DMS153 treated with DMSO at 0.1 percent for 48 hours (cell line): Measurements from ENCODE around the gene AFF1.
"Not testable (repeated sequence)": the region's sequence is repeated elsewhere in the genome, so short reads cannot be mapped to it uniquely, and the experiment has no call there.

ENCODE experiments used
- DNase-seq: peaks from one replicate; lab custom pipeline; 2025; ENCODE audit not compliant: unreplicated experiment; lab: John Stamatoyannopoulos, UW

Gene AFF1

DNA sequence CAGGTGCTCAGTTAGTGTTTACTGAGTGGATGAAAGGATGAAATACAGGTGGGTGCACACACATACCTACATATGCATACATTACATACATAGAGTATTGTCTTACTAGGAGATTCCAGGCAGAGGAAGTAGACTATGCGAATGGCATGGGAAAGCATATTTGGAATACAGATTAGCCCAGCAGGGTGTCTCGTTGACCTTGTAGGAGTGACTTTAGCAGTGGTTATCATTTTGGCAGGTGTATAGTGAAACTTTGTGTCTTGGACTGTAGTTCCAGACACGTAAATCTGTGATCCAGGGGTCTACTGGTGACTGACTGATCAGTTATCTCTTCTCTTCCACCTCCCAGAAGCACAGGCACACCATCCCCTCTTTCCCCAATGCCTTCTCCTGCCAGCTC is 199.3 kb downstream of the AFF1 start:
- DNase-seq = no peak

- DNase-seq = no peak
Measured at GRCh38 chr4:87141428-87141827, 206.6 kb downstream of the AFF1 start.

DNA sequence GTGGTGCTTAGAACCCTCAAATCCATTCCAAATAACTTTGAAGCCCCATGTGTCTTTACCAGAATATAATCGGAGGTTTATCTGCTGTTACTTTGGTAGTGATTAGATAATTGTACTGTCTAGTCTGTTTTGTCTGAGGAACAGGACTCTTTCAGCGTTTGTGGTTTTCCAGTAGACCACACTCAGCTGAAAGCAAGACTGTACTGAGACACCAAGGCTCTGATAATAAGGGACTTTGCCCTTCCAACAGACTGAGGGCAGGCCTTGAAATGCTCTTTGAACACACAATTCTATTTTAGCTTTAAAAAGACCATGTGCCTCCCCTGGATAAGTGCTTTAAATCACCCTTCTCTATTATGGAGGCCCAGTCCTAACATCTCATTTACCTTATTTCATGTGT is 209.5 kb downstream of the AFF1 start:
- DNase-seq = no peak

DNA sequence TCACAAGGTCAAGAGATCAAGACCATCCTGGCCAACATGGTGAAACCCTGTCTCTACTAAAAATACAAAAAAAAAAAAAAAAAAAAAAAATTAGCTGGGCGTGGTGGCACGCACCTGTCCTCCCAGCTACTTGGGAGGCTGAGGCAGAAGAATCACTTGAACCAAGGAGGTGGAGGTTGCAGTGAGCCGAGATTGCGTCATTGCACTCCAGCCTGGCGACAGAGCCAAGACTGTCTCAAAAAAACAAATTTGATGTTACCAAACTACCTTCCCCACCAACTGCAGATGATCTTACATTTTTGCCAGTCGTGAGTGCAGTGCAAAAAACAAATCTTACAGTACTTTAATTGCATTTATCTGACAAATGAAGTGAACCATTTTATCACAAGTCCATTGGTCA is 211.1 kb downstream of the AFF1 start:
- not testable (repeated sequence) for DNase-seq

DNA sequence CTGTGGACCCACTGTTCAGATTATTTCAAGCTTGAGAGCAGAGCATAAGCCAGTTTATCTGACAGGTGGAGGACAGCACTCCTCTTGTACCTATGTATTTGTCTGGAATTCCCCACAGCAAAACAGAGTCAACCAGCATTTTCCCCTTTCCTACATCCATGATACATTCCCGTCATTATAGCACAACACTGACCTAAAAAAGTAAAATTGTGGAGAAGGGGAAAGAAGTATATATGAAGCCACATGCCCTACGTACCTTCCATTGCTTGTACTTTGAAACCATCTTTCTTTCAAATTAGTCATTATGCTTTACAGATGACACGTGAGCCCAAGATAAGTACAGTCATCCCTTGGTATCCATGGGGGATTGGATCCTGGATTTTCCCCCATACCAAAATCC is 212.3 kb downstream of the AFF1 start:
- no peak for DNase-seq

- peak; percentile 87 for DNase-seq
Measured at GRCh38 chr4:87150498-87151261, 215.9 kb downstream of the AFF1 start.

DNA sequence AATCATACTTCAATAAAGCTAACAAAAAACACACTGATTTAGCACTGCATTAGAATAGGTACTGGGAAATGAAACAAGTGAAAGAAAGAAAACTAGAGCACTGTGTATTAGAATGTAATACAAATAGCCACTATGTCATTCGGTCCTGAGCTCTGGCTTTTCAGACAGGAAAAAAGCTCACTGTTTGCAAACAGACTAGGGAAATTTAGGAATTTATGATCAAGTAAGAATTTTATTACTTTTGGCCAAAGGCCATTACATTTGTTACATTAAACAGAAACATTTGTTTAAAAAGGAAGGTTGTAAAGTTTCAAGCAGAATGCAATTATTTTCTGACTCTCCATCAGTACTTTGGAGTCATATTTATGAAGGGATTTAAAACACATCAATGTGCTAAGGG is 216.9 kb downstream of the AFF1 start:
- DNase-seq = no peak

DNA sequence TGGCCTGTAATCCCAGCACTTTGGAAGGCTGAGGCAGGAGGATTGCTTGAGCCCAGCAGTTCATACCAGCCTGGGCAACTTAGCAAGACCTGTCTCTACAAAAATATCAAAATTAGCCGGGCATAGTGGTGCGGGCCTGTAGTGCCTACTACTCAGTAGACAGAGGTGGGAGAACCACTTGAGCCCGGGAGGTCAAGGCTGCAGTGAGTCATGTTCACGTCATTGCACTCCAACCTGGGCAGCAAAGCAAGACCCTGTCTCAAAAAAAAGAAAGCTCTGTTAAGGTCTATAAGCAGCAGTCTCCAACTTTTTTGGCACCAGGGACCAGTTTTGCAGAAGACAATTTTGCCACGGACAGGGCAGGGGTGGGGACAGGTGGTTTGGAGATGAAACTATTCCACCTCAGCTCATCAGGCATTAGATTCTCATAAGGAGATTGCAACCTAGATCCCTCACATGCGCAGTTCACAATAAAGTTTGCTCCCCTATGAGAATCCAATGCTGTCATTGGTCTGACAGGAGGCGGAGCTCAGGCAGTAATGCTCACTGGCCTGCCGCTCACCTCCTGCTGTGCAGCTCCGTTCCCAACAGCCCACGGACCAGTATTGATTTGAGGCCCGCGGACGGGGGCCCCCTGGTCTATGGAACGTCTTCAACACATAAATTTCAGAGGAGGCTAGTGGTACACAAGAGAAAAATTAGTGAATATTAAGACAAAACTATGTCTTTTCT is 217.7 kb downstream of the AFF1 start:
- no peak for DNase-seq

GRCh38 chr4:87153078-87153870 is 218.5 kb downstream of the AFF1 start:
- DNase-seq = no peak

DNA sequence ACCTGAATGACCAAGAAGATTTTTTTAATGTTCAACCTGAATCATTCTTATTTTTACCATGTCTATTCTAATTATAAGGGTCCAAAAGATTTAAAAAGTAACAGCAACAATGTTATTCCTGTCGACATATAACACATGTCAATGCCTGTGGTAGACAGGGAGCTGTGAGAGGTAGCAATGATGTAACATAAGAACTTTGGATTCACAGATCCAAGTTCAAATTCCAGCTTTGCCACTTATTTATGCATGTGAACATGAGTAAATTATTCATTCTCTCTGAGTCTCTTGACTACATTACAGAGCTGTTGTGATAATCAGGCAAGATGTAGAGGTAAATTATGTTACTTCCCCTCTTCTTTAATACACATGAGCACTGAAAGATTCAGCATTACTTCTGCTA is 231.1 kb downstream of the AFF1 start:
- no peak for DNase-seq

- DNase-seq = no peak
Measured at GRCh38 chr4:87166296-87166854, 231.6 kb downstream of the AFF1 start.

DNA sequence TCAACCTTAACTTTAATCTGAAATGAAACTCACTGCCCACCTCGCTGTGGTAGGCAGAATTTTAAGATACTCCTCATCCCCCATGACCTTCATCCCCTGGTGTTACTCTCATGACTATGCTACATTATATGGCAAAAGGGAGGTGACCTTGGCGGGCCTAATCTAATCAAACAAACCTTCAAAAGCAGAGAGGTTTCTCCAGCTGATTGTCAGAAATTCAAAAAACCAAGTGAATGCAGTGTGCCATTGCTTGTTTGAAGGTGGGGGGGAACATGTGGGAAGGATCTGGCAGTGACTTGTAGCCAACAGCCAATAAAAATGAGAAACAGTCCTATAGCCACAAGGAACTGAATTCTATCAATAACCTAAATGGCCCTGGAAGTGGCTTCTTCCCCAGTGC is 237.1 kb downstream of the AFF1 start:
- no peak for DNase-seq

DNA sequence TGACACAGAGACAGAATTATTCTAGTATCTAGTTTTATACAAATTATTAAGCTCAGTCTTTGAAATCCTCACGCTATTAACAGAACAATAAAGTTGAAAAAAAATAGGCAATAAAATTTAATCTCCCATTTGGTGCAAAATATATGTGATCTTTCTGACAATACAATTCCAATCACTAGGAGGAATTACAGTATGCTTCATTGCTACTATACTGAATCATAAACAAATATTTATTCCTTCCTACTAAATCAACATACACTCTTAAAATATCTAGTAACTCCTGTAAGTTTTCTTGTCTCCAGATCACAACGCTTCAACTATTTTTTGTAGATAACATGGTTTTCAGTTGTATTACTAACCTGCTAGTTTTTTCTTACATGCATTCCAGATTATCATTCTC is 239.9 kb downstream of the AFF1 start:
- no peak for DNase-seq

GRCh38 chr4:87179751-87180150 is 244.9 kb downstream of the AFF1 start:
- no peak for DNase-seq

DNA sequence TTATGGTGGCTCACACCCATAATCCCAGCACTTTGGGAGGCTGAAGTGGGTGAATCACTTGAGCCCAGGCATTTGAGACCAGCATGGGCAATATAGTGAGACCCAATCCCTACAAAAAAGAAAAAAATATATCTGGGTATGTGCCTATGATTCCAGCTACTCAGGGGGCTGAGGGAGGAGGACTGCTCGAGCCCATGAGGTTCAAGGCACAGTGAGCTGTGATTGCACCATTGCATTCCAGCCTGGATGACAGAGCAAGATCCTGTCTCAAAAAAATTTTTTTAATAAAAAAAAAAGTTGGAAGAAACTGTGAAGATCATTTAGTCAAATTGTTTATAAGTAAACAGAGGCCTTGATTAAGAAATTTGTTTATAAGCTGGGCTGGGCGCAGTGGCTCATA is 246.0 kb downstream of the AFF1 start:
- DNase-seq = no peak

DNA sequence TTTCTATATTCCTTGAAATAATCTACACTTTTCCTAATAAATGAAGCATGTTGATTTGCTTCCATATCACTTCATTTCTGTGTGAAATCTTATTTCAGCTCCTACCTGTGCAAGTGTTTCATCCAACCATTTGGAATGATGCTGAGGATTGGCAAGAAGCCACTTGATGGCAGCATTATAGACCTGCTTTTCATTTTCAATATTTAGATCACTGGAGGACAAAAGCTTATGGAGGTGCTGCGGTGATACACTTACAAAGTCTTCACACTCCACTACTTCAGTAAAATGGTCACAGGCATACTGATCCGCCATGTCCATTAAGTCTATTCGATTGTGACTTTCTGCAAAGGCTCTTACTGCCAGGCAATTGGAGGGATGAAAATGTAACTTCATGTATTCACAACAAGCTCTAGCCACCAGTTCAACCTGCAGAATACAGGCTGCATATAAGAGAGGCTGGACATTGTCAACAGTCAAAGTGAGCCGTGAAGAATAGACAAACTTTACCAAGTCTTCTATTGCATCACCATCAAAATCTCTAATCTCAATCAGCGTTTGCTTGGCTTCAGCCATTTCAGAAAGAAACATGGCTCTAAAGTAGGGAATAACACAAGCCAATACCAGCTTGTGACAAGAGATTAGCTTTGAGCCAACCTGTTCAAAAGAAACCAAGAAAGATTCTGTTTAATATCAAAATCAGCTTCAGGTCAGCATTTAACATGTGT is 250.5 kb downstream of the AFF1 start:
- no peak for DNase-seq

DNA sequence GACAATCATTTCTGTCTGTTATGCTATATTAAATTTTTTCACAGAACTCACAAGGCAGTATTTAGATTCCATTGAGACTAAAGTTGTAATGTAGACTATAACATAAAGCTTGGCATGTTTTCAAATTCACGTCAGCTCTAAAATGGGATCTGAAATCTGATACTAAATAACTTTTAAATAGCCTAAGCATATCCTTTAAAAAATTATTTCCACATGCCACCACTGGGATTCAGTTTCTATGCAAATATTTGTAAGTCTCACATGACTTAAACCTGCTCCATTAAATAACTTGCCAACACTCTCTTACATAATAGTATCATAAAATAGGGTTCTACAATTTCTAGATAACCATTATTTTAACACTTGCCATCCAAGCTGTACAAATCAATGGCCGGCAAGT is 253.2 kb downstream of the AFF1 start:
- DNase-seq = no peak

DNA sequence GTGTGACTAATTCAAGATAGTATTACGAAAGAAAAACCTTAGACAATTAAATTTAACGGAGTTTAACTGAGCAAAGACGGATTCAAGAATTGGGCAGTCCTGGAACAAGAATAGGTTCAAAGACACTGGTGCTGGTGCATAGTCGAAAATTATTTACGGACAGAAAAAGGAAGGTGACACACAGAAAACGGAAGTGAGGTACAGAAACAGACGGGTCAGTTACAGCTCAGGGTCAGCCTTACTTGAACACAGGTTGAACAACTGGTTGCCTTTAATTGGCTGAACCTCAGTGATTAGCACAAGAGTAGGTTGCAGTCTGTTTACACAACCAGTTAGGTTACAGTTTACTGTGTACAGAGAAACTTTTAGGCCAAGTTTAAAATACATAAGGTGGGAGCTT is 254.1 kb downstream of the AFF1 start:
- DNase-seq = no peak
